HEK293 (cell line): ENCODE results near the gene MAPK8IP3.
A peak's percentile ranks its signal among the peaks of the same experiment; 100 is the strongest.

Source experiments
- CTCF ChIA-PET: fragments of 350-600 bp; formaldehyde crosslinking; extraction: SDS; loops from one replicate; lab custom pipeline; 2021; ENCODE audit warnings: antibody characterized with exemption; lab: Yijun Ruan, JAX
- POLR2A ChIA-PET: fragments of 300-600 bp; formaldehyde crosslinking; extraction: SDS; loops from one replicate; lab custom pipeline; 2020; ENCODE audit warnings: antibody characterized with exemption, inconsistent platforms; lab: Yijun Ruan, JAX
- H3K27ac ChIP-seq: fragments of 200-500 bp; sonication (Bioruptor generic); 2 replicates; pipeline ENCODE4 v1.5.1; 2014; ENCODE audit warnings: low read depth, low read length, control low read depth, inconsistent platforms; ENCODE audit errors: extremely low read depth
- H3K36me3 ChIP-seq, 2 experiments: fragments of 200-500 bp in 1 of 2; sonication (Bioruptor generic) in 1 of 2; 1 replicate in 1 of 2; 2 replicates in 1 of 2; pipeline ENCODE4 v1.5.1; 2014 to 2017; ENCODE audit warnings: inconsistent platforms in 2 of 2, low read length in 2 of 2; ENCODE audit not compliant: control insufficient read depth in 2 of 2, insufficient read depth in 1 of 2
- H3K4me1 ChIP-seq: fragments of 200-500 bp; sonication (Bioruptor generic); 2 replicates; pipeline ENCODE4 v1.5.1; 2014; ENCODE audit warnings: mild to moderate bottlenecking, low read length, inconsistent platforms; ENCODE audit not compliant: control insufficient read depth, insufficient read depth
- H3K4me3 ChIP-seq: 2 replicates; pipeline ENCODE4 v1.5.1; 2011; ENCODE audit warnings: low read depth, mild to moderate bottlenecking, control low read depth, low read length, moderate library complexity
- H3K9me3 ChIP-seq: fragments of 200-500 bp; sonication (Bioruptor generic); 2 replicates; pipeline ENCODE4 v1.5.1; 2014; ENCODE audit warnings: low read depth, low read length, inconsistent platforms; ENCODE audit not compliant: control insufficient read depth, insufficient read depth
- GLIS1 ChIP-seq: fragments of 450-650 bp; formaldehyde crosslinking; IDR thresholded peaks from 2 replicates; pipeline ENCODE4 v1.5.1; 2016; ENCODE audit warnings: missing biosample characterization, missing genetic modification characterization
- GLIS2 ChIP-seq: fragments of 450-650 bp; formaldehyde crosslinking; IDR thresholded peaks from 2 replicates; pipeline ENCODE4 v1.5.1; 2016; ENCODE audit warnings: missing biosample characterization, missing genetic modification characterization
- HOXD13 ChIP-seq: sonication (generic); formaldehyde crosslinking; IDR thresholded peaks from 2 replicates; pipeline ENCODE4 v1.8.0; 2022; ENCODE audit warnings: missing genetic modification reagents, borderline replicate concordance
- KLF1 ChIP-seq: fragments of 450-650 bp; formaldehyde crosslinking; IDR thresholded peaks from 2 replicates; pipeline ENCODE4 v1.5.1; 2016; ENCODE audit warnings: missing biosample characterization, missing genetic modification characterization
- PRDM6 ChIP-seq: fragments of 450-650 bp; formaldehyde crosslinking; IDR thresholded peaks from 2 replicates; pipeline ENCODE4 v1.5.1; 2017; ENCODE audit warnings: missing biosample characterization, missing genetic modification characterization
- ZFP3 ChIP-seq: fragments of 450-650 bp; formaldehyde crosslinking; IDR thresholded peaks from 2 replicates; pipeline ENCODE4 v1.5.1; 2016; ENCODE audit warnings: low read depth, missing biosample characterization, missing genetic modification characterization
- ZFP69B ChIP-seq: fragments of 450-650 bp; formaldehyde crosslinking; IDR thresholded peaks from 2 replicates; pipeline ENCODE4 v1.5.1; 2016; ENCODE audit warnings: missing biosample characterization, missing genetic modification characterization
- ZIC2 ChIP-seq: fragments of 450-650 bp; formaldehyde crosslinking; IDR thresholded peaks from 2 replicates; pipeline ENCODE4 v1.5.1; 2016; ENCODE audit warnings: missing biosample characterization, missing genetic modification characterization
- ZNF157 ChIP-seq: fragments of 450-650 bp; formaldehyde crosslinking; IDR thresholded peaks from 2 replicates; pipeline ENCODE4 v1.5.1; 2016; ENCODE audit warnings: missing biosample characterization, missing genetic modification characterization
- ZNF174 ChIP-seq: fragments of 450-650 bp; formaldehyde crosslinking; IDR thresholded peaks from 2 replicates; pipeline ENCODE4 v1.5.0; 2017; ENCODE audit warnings: missing biosample characterization, mild to moderate bottlenecking, missing genetic modification characterization
- ZNF223 ChIP-seq: fragments of 450-650 bp; formaldehyde crosslinking; IDR thresholded peaks from 2 replicates; pipeline ENCODE4 v1.5.1; 2016; ENCODE audit warnings: missing biosample characterization, missing genetic modification characterization
- ZNF266 ChIP-seq: fragments of 450-650 bp; formaldehyde crosslinking; IDR thresholded peaks from 2 replicates; pipeline ENCODE4 v1.5.1; 2016; ENCODE audit warnings: missing biosample characterization, missing genetic modification characterization, low read depth
- ZNF335 ChIP-seq: fragments of 450-650 bp; formaldehyde crosslinking; conservative IDR thresholded peaks from 2 replicates; pipeline ENCODE4 v1.5.1; 2016; ENCODE audit warnings: missing biosample characterization, missing genetic modification characterization
- ZNF48 ChIP-seq: fragments of 450-650 bp; formaldehyde crosslinking; IDR thresholded peaks from 2 replicates; pipeline ENCODE4 v1.5.1; 2016; ENCODE audit warnings: missing biosample characterization, missing genetic modification characterization
- ZNF514 ChIP-seq: fragments of 450-650 bp; formaldehyde crosslinking; IDR thresholded peaks from 2 replicates; pipeline ENCODE4 v1.5.1; 2016; ENCODE audit warnings: missing biosample characterization, missing genetic modification characterization
- ZNF600 ChIP-seq: fragments of 450-650 bp; formaldehyde crosslinking; IDR thresholded peaks from 2 replicates; pipeline ENCODE4 v1.5.1; 2016; ENCODE audit warnings: missing biosample characterization, missing genetic modification characterization
- ZNF654 ChIP-seq: fragments of 450-650 bp; formaldehyde crosslinking; IDR thresholded peaks from 2 replicates; pipeline ENCODE4 v1.5.1; 2016; ENCODE audit warnings: low read depth, missing biosample characterization, missing genetic modification characterization
- ZNF692 ChIP-seq: fragments of 450-650 bp; formaldehyde crosslinking; IDR thresholded peaks from 2 replicates; pipeline ENCODE4 v1.5.1; 2016; ENCODE audit warnings: missing biosample characterization, missing genetic modification characterization
- ZNF747 ChIP-seq: fragments of 450-650 bp; formaldehyde crosslinking; IDR thresholded peaks from 2 replicates; pipeline ENCODE4 v1.5.1; 2016; ENCODE audit warnings: missing biosample characterization, missing genetic modification characterization
- ZNF785 ChIP-seq: fragments of 450-650 bp; formaldehyde crosslinking; IDR thresholded peaks from 2 replicates; pipeline ENCODE4 v1.5.1; 2016; ENCODE audit warnings: missing biosample characterization, missing genetic modification characterization
- ZNF843 ChIP-seq: fragments of 450-650 bp; formaldehyde crosslinking; IDR thresholded peaks from 2 replicates; pipeline ENCODE4 v1.5.1; 2016; ENCODE audit warnings: missing biosample characterization, missing genetic modification characterization
- ZSCAN5A ChIP-seq: fragments of 450-650 bp; formaldehyde crosslinking; IDR thresholded peaks from 2 replicates; pipeline ENCODE4 v1.5.1; 2016; ENCODE audit warnings: missing biosample characterization, missing genetic modification characterization

The MAPK8IP3 gene

GRCh38 chr16:1775846-1776671, 70.1 kb downstream of the MAPK8IP3 start:
- Histone ChIP-seq H3K36me3 (peaks cover 4 to 76% of the 10 kb centered on the region in 2 experiments; a peak in 2 of 3 replicates), H3K9me3 (no peaks in the 10 kb centered on the region), H3K4me3 (no peak overlapping the region), H3K4me1 (peaks cover 7% of the 10 kb centered on the region), H3K27ac (no peak overlapping the region)
- POLR2A ChIA-PET = no interaction called here
- CTCF ChIA-PET = no interaction called here
- no peak for TF ChIP-seq ZNF785 (tag by site-specific recombination)
- no peak for TF ChIP-seq ZNF843
- no peak for TF ChIP-seq ZNF174
- no peak for TF ChIP-seq ZNF266
- TF ChIP-seq ZNF692 (tag by site-specific recombination) = 0 out of 2 replicates have a peak, but pooled peaks have one; percentile 21
- no peak for TF ChIP-seq ZNF654
- no peak for TF ChIP-seq ZNF600 (tag by site-specific recombination)
- peak; percentile 84 for TF ChIP-seq ZIC2 (tag by site-specific recombination)
- 0 out of 2 replicates have a peak, but pooled peaks have one; percentile 12 for TF ChIP-seq KLF1 (tag by site-specific recombination)
- no peak for TF ChIP-seq ZNF223
- 0 out of 2 replicates have a peak, but pooled peaks have one; percentile 43 for TF ChIP-seq GLIS2 (tag by site-specific recombination)
- TF ChIP-seq ZFP69B (tag by site-specific recombination) = peak; percentile 38; the same call in 1 of the 2 replicates
- peak; percentile 70 for TF ChIP-seq GLIS1 (tag by site-specific recombination)

- Histone ChIP-seq H3K4me1 (peaks cover 9% of the 10 kb centered on the region), H3K9me3 (no peaks in the 10 kb centered on the region), H3K36me3 (peaks cover 4 to 77% of the 10 kb centered on the region in 2 experiments; a peak in 2 of 3 replicates), H3K27ac (no peak overlapping the region), H3K4me3 (no peak overlapping the region)
- TF ChIP-seq HOXD13 (CRISPR knock-in tag) = no peak
- TF ChIP-seq ZNF747 = no peak
- no peak for TF ChIP-seq ZNF514 (tag by site-specific recombination)
- no peak for TF ChIP-seq ZNF335 (tag by site-specific recombination)
- TF ChIP-seq ZNF157 = no peak
- TF ChIP-seq ZNF48 (tag by site-specific recombination) = no peak
- no peak for TF ChIP-seq PRDM6
- TF ChIP-seq ZFP3 = no peak
- TF ChIP-seq ZSCAN5A (tag by site-specific recombination) = no peak
- CTCF ChIA-PET = no interaction called here
- POLR2A ChIA-PET = no interaction called here
These were observed 70.6 kb downstream of the MAPK8IP3 start for GRCh38 chr16:1776672-1776955.
